Measurements from ENCODE around the gene PHF19. TPM values are rescaled to one million over a fixed set of nuclear protein-coding genes. Genes with fewer than 3 reads are reported as not detected.

PHF19 gene
- polyA plus RNA-seq, 1 of the 3 experiments (the other 2 are of a cell fraction) = 33.4 TPM

DNA sequence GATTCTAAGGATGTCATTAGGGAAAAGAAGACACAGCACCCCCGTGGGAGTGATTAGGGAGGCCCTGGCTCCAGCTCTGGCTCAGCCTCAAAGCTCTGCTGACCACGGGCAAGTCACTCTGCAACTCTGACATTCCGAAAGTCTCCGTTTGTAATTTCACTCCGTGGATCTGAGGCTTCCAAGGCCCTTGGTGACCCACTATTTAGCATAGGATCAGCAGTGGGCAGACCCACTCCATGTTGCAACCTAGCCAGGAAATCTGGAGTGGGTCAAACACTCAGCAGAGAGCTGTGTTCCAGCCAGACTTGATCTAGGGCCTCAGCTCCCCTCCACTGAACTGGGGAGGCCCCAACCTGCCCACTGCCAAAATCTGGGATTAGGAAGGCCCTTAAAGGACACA, 11.8 kb downstream of the PHF19 start:
- H3K27ac ChIP-seq (ENCODE audit: low read depth in 2 of 2, low read length in 1 of 2) = no peak overlapping the region
- ChIA-PET POLR2A (no interaction called here), CTCF (interaction anchor here (1.2 kb wide), 1 partner anchor 72 kb away, joined by 4 read pairs; no protein-coding TSS in a partner anchor)
- H3K79me2 ChIP-seq (ENCODE audit: insufficient read depth) = no peaks in the 10 kb centered on the region
- H3K27me3 ChIP-seq (ENCODE audit: insufficient read depth) = no peaks in the 10 kb centered on the region
- no peak overlapping the region for H3K4me2 ChIP-seq
- no peak overlapping the region for H3K9ac ChIP-seq
- 100% methylated on average over 5 of the region's 5 CpGs for WGBS (ENCODE audit: low lambda C conversion rate)
- H3F3A ChIP-seq (replicated peaks; ENCODE audit: insufficient read depth) = peaks cover 3% of the 10 kb centered on the region
- no peaks in the 10 kb centered on the region for H3K4me1 ChIP-seq (ENCODE audit: control insufficient read depth in 1 of 2, insufficient read depth in 2 of 2, low read depth in 1 of 2, low read length in 1 of 2)
- no peak overlapping the region for H2AFZ ChIP-seq (ENCODE audit: low read depth)
- H4K20me1 ChIP-seq (ENCODE audit: insufficient read depth) = no peaks in the 10 kb centered on the region
- peaks cover 6 to 57% of the 10 kb centered on the region in 2 experiments for H3K36me3 ChIP-seq (replicated peaks in 1 of 2; ENCODE audit: control insufficient read depth in 1 of 2, insufficient read depth in 2 of 2, low read length in 1 of 2)
- H3K9me3 ChIP-seq = no peaks in the 10 kb centered on the region
- TF ChIP-seq FOSL2 (IDR thresholded peaks at IDR 0.05; ENCODE audit: borderline replicate concordance, low read depth) (no peak), NRF1 (IDR thresholded peaks at IDR 0.05; ENCODE audit: low read depth, low read length) (no peak), NFIC (IDR thresholded peaks at IDR 0.05; ENCODE audit: borderline replicate concordance) (no peak), SIN3A (IDR thresholded peaks at IDR 0.05; ENCODE audit: borderline replicate concordance, low read depth, low read length) (no peak), ELF1 (IDR thresholded peaks at IDR 0.05) (no peak), TCF12 (IDR thresholded peaks at IDR 0.05) (no peak), RCOR1 (IDR thresholded peaks at IDR 0.05; ENCODE audit: low read length) (no peak), GATA2 (CRISPR knock-in tag; IDR thresholded peaks at IDR 0.05) (no peak), SMC3 (IDR thresholded peaks at IDR 0.05; ENCODE audit: low read depth, low read length) (no peak), GABPA (IDR thresholded peaks at IDR 0.05; ENCODE audit: low read depth) (no peak), RAD21 (IDR thresholded peaks at IDR 0.05; ENCODE audit: low read length) (no peak), MXI1 (IDR thresholded peaks at IDR 0.05; ENCODE audit: low read depth, low read length) (no peak), YY1 (IDR thresholded peaks at IDR 0.05; ENCODE audit: low read depth) (no peak), CHD2 (IDR thresholded peaks at IDR 0.05; ENCODE audit: low read length, partially characterized antibody) (no peak), EP300 (IDR thresholded peaks at IDR 0.05; ENCODE audit: borderline replicate concordance in 1 of 2, low read depth in 1 of 2, low read length in 1 of 2) (no peak), MEF2A (IDR thresholded peaks at IDR 0.05; ENCODE audit: borderline replicate concordance, low read depth) (no peak)
- TF ChIP-seq, protein P1, sequence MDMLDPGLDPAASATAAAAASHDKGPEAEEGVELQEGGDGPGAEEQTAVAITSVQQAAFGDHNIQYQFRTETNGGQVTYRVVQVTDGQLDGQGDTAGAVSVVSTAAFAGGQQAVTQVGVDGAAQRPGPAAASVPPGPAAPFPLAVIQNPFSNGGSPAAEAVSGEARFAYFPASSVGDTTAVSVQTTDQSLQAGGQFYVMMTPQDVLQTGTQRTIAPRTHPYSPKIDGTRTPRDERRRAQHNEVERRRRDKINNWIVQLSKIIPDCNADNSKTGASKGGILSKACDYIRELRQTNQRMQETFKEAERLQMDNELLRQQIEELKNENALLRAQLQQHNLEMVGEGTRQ (IDR thresholded peaks at IDR 0.05; ENCODE audit: borderline replicate concordance, low read depth, low read length) = no peak
- TF ChIP-seq, protein P2, sequence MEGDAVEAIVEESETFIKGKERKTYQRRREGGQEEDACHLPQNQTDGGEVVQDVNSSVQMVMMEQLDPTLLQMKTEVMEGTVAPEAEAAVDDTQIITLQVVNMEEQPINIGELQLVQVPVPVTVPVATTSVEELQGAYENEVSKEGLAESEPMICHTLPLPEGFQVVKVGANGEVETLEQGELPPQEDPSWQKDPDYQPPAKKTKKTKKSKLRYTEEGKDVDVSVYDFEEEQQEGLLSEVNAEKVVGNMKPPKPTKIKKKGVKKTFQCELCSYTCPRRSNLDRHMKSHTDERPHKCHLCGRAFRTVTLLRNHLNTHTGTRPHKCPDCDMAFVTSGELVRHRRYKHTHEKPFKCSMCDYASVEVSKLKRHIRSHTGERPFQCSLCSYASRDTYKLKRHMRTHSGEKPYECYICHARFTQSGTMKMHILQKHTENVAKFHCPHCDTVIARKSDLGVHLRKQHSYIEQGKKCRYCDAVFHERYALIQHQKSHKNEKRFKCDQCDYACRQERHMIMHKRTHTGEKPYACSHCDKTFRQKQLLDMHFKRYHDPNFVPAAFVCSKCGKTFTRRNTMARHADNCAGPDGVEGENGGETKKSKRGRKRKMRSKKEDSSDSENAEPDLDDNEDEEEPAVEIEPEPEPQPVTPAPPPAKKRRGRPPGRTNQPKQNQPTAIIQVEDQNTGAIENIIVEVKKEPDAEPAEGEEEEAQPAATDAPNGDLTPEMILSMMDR (IDR thresholded peaks at IDR 0.05) = no peak
- TF ChIP-seq, protein P3, sequence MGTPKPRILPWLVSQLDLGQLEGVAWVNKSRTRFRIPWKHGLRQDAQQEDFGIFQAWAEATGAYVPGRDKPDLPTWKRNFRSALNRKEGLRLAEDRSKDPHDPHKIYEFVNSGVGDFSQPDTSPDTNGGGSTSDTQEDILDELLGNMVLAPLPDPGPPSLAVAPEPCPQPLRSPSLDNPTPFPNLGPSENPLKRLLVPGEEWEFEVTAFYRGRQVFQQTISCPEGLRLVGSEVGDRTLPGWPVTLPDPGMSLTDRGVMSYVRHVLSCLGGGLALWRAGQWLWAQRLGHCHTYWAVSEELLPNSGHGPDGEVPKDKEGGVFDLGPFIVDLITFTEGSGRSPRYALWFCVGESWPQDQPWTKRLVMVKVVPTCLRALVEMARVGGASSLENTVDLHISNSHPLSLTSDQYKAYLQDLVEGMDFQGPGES (IDR thresholded peaks at IDR 0.05; ENCODE audit: low read depth, low read length) = no peak
- TF ChIP-seq, protein P4, sequence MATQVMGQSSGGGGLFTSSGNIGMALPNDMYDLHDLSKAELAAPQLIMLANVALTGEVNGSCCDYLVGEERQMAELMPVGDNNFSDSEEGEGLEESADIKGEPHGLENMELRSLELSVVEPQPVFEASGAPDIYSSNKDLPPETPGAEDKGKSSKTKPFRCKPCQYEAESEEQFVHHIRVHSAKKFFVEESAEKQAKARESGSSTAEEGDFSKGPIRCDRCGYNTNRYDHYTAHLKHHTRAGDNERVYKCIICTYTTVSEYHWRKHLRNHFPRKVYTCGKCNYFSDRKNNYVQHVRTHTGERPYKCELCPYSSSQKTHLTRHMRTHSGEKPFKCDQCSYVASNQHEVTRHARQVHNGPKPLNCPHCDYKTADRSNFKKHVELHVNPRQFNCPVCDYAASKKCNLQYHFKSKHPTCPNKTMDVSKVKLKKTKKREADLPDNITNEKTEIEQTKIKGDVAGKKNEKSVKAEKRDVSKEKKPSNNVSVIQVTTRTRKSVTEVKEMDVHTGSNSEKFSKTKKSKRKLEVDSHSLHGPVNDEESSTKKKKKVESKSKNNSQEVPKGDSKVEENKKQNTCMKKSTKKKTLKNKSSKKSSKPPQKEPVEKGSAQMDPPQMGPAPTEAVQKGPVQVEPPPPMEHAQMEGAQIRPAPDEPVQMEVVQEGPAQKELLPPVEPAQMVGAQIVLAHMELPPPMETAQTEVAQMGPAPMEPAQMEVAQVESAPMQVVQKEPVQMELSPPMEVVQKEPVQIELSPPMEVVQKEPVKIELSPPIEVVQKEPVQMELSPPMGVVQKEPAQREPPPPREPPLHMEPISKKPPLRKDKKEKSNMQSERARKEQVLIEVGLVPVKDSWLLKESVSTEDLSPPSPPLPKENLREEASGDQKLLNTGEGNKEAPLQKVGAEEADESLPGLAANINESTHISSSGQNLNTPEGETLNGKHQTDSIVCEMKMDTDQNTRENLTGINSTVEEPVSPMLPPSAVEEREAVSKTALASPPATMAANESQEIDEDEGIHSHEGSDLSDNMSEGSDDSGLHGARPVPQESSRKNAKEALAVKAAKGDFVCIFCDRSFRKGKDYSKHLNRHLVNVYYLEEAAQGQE (IDR thresholded peaks at IDR 0.05; ENCODE audit: low read depth, low read length) = no peak
- no peaks in the 10 kb centered on the region for H3K9me2 ChIP-seq
- H3K4me3 ChIP-seq (ENCODE audit: low read depth in 2 of 2, low read length in 1 of 2) = no peak overlapping the region
- no peak for DNase-seq
